ENCODE results near the gene RIMS1. TPM values are rescaled to one million over a fixed set of nuclear protein-coding genes. Genes with fewer than 3 reads are reported as not detected.

Gene RIMS1
- total and polyA plus RNA-seq, 9 of the 15 experiments (the other 6 are each of a cell fraction or from before 2014, with no cell fraction given) = not detected

- no peak for TF ChIP-seq NFXL1 (CRISPR knock-in tag; IDR thresholded peaks at IDR 0.05)
- TF ChIP-seq AFF4 (CRISPR knock-in tag; IDR thresholded peaks at IDR 0.05) = no peak
- TF ChIP-seq TCF15 (CRISPR knock-in tag; IDR thresholded peaks at IDR 0.05) = no peak
These were observed 410.0 kb downstream of the RIMS1 start (continued) for GRCh38 chr6:72296375-72296774.

GRCh38 chr6:72305971-72306370 lies 419.6 kb downstream of the RIMS1 start:
- H3K27ac ChIP-seq (ENCODE audit: extremely low read depth, low read depth, low read length) = no peak overlapping the region
- no TSS peak for BruUV-seq (replicated peaks)
- no peak overlapping the region for H2AFZ ChIP-seq (ENCODE audit: low read depth, low read length)
- no peaks in the 10 kb centered on the region for H4K20me1 ChIP-seq (replicated peaks; ENCODE audit: control insufficient read depth, insufficient read depth, low read length)
- no peaks in the 10 kb centered on the region for H3K27me3 ChIP-seq (ENCODE audit: control insufficient read depth in 2 of 2, insufficient read depth in 2 of 2, low read length in 2 of 2)
- no peaks in the 10 kb centered on the region for H3K9me1 ChIP-seq (ENCODE audit: control insufficient read depth, insufficient read depth, low read length)
- H3K9me3 ChIP-seq (replicated peaks; ENCODE audit: control insufficient read depth, insufficient read depth, low read depth, low read length) = no peaks in the 10 kb centered on the region
- ChIA-PET CTCF (ENCODE audit: low intra/inter-chr PET ratio) (no interaction called here), POLR2A (no interaction called here)
- intact Hi-C loops (cut with micrococcal nuclease) = no loop called here
- no peaks in the 10 kb centered on the region for H3K36me3 ChIP-seq (ENCODE audit: control insufficient read depth, insufficient read depth, low read length)
- 11% methylated on average over 2 of the region's 2 CpGs for WGBS (ENCODE audit: insufficient coverage, low coverage, missing lambda C conversion rate)
- H3K79me2 ChIP-seq (ENCODE audit: control insufficient read depth, insufficient read depth, low read length) = no peaks in the 10 kb centered on the region
- no peaks in the 10 kb centered on the region for H3K4me1 ChIP-seq (replicated peaks in 1 of 2; ENCODE audit: control insufficient read depth in 2 of 2, insufficient read depth in 2 of 2, low read length in 2 of 2)
- no peak overlapping the region for H3K4me3 ChIP-seq
- in situ Hi-C loops (cut with MboI) = no loop called here
- ATAC-seq = no peak
- no peak for FAIRE-seq
- H3K9ac ChIP-seq (ENCODE audit: insufficient read depth in 1 of 2, low read depth in 2 of 2, low read length in 2 of 2) = no peak overlapping the region
- no peak overlapping the region for H3K4me2 ChIP-seq (ENCODE audit: insufficient read depth, low read length)
- DNase-seq (ENCODE audit: extremely low read depth in 1 of 4, low spot score in 3 of 4) = no peak
- TF ChIP-seq RREB1 (CRISPR knock-in tag; IDR thresholded peaks at IDR 0.05) (no peak), ZNF224 (CRISPR knock-in tag; IDR thresholded peaks at IDR 0.05) (no peak), GABPB1 (CRISPR knock-in tag; IDR thresholded peaks at IDR 0.05) (no peak), ZC3H8 (IDR thresholded peaks at IDR 0.05) (no peak), THAP7 (CRISPR knock-in tag; IDR thresholded peaks at IDR 0.05) (no peak), CBFA2T2 (conservative IDR thresholded peaks at IDR 0.05) (no peak), ZNF57 (CRISPR knock-in tag; IDR thresholded peaks at IDR 0.05) (no peak), ZNF24 (IDR thresholded peaks at IDR 0.05) (no peak), EWSR1 (IDR thresholded peaks at IDR 0.05; ENCODE audit: borderline replicate concordance, low read depth, partially characterized antibody) (no peak), LEF1 (IDR thresholded peaks at IDR 0.05) (no peak)
